ENCODE results near the gene ULK1. TPM values are rescaled to one million over a fixed set of nuclear protein-coding genes. Genes with fewer than 3 reads are reported as not detected.
A peak's percentile ranks its signal among the peaks of the same experiment; 100 is the strongest.

ULK1 gene
- total RNA-seq: 100 to 1,000 TPM in 1 of 4 donors, 10 to 100 TPM in 3; 17.5 to 140 (median 28.0) TPM

DNA sequence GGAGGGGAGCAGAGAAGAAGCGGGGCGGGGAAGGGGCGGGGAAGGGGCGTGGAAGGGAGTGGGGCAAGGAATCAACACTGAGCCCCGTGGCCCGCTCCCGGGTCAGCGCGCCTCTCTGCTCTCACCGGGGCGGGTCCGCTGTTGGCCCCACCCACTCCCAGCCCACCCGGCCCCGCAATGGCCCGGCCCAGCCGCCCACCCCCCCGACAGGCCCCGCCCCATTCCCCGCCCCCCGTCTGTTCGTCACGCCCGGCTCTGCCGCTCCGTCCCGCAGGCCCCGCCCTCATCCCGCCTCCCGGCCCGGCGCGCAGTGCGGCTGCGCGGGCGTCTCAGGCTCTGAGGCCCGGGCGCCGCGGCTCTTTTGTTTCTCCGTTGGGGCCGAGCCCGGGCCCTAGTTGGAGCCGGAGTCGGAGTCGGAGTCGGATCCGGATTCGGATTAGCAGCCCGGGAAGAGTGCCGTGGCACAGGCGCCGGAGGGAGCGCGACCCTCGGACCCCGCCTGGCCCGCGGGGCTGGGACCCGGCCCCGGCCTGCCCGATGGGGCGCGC lies at the start of gene ULK1:
ULK1 (plus strand) TSS at position 310 of the 548 bp plus-strand sequence. CDS start 380 bp downstream, outside the sequence.
- DNase-seq: peak; percentile 95
- Histone ChIP-seq H3K9me3 (no peaks in the 10 kb centered on the region), H3K4me1 (peaks cover 9 to 22% (median 15%) of the 10 kb centered on the region in 4 donors), H3K36me3 (no peaks in the 10 kb centered on the region), H3K4me3 (peak within 1 kb of the TSS; percentile 60 to 90 (median 76)), H3K27ac (peak within 1 kb of the TSS; percentile 93 to 98 (median 94)), H3K27me3 (no peaks in the 10 kb centered on the region)
- in situ Hi-C loops (cut with MboI; ENCODE audit: low pct_ligation_motif_present in 1 of 4, low pct_unique_long_range_greater_than_20kb in 1 of 4, low sequenced_read_pairs in 3 of 4) (no loop called here), intact Hi-C loops (cut with DNase I; ENCODE audit: low total_unique reads) (loop anchor here (2.0 kb wide), 1 partner anchor 34 kb away; the partner anchor contains the start of gene PUS1)
- TF ChIP-seq, protein P1, sequence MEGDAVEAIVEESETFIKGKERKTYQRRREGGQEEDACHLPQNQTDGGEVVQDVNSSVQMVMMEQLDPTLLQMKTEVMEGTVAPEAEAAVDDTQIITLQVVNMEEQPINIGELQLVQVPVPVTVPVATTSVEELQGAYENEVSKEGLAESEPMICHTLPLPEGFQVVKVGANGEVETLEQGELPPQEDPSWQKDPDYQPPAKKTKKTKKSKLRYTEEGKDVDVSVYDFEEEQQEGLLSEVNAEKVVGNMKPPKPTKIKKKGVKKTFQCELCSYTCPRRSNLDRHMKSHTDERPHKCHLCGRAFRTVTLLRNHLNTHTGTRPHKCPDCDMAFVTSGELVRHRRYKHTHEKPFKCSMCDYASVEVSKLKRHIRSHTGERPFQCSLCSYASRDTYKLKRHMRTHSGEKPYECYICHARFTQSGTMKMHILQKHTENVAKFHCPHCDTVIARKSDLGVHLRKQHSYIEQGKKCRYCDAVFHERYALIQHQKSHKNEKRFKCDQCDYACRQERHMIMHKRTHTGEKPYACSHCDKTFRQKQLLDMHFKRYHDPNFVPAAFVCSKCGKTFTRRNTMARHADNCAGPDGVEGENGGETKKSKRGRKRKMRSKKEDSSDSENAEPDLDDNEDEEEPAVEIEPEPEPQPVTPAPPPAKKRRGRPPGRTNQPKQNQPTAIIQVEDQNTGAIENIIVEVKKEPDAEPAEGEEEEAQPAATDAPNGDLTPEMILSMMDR (IDR thresholded peaks at IDR 0.05): no peak
- peak; percentile 86 for TF ChIP-seq POLR2A (IDR thresholded peaks at IDR 0.05)
- TF ChIP-seq EP300 (IDR thresholded peaks at IDR 0.05; ENCODE audit: low read depth): no peak
- TF ChIP-seq POLR2AphosphoS5 (IDR thresholded peaks at IDR 0.05): peak; percentile 90 to 94 (median 90)
- WGBS, 2 donors (ENCODE audit: low coverage in 1 of 2): 0 to 5% methylated on average over 5 to 9 of the region's 64 CpGs

DNA sequence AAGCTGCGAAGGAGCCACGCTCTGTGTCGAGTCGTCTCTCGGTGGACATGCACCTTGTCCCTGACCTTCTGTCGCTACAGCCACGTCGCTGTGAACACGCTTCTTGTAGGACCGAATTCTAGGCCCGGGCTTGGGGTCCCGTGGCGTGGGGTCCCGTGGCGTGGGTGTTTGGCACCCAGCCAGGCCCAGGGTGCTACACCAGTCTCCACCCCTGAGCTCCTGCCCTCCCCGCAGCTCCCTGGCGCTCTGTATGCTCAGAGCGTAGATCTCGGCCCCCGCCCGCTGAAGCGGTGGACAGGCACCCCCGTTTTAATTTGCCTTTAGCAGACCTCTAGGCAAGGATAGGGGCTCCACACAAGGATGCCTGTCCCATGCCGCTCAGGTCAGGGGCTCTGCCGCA lies 49.8 kb upstream of the ULK1 start:
- in situ Hi-C loops (cut with MboI; ENCODE audit: low pct_ligation_motif_present in 1 of 4, low pct_unique_long_range_greater_than_20kb in 1 of 4, low sequenced_read_pairs in 3 of 4): no loop called here
- Histone ChIP-seq H3K9me3 (no peaks in the 10 kb centered on the region), H3K4me3 (no peak overlapping the region), H3K36me3 (no peaks in the 10 kb centered on the region), H3K27me3 (no peaks in the 10 kb centered on the region), H3K4me1 (no peaks in the 10 kb centered on the region), H3K27ac (no peak overlapping the region)
- WGBS, 2 donors (ENCODE audit: low coverage in 1 of 2): 92% methylated on average over 25 of the region's 25 CpGs; no CpG with 5 or more reads in 1 of the 2 donors
- no peak for DNase-seq
- no peak for TF ChIP-seq EP300 (IDR thresholded peaks at IDR 0.05; ENCODE audit: low read depth)
- TF ChIP-seq, protein P1 (IDR thresholded peaks at IDR 0.05): no peak
- intact Hi-C loops (cut with DNase I; ENCODE audit: low total_unique reads): no loop called here

DNA sequence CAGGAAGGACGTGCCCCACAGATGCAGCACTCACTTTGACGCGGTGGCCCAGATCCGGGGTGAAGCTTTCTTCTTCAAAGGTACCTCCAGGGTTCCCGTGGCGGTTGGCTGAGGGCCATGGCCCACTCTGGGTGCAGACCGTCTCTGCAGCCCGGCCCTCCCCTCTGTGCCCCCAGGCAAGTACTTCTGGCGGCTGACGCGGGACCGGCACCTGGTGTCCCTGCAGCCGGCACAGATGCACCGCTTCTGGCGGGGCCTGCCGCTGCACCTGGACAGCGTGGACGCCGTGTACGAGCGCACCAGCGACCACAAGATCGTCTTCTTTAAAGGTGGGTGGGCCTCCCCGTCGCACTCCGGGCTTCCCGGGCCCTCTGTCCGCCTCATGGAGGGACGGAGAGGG lies 49.3 kb upstream of the ULK1 start:
- 92% methylated on average over 27 of the region's 29 CpGs; no CpG with 5 or more reads in 1 of the 2 donors for WGBS, 2 donors (ENCODE audit: low coverage in 1 of 2)
- Histone ChIP-seq H3K36me3 (no peaks in the 10 kb centered on the region), H3K9me3 (no peaks in the 10 kb centered on the region), H3K27ac (no peak overlapping the region), H3K4me3 (no peak overlapping the region), H3K27me3 (no peaks in the 10 kb centered on the region), H3K4me1 (no peaks in the 10 kb centered on the region)
- intact Hi-C loops (cut with DNase I; ENCODE audit: low total_unique reads): no loop called here
- no peak for DNase-seq
- TF ChIP-seq POLR2A (IDR thresholded peaks at IDR 0.05): no peak
- in situ Hi-C loops (cut with MboI; ENCODE audit: low pct_ligation_motif_present in 1 of 4, low pct_unique_long_range_greater_than_20kb in 1 of 4, low sequenced_read_pairs in 3 of 4): no loop called here

DNA sequence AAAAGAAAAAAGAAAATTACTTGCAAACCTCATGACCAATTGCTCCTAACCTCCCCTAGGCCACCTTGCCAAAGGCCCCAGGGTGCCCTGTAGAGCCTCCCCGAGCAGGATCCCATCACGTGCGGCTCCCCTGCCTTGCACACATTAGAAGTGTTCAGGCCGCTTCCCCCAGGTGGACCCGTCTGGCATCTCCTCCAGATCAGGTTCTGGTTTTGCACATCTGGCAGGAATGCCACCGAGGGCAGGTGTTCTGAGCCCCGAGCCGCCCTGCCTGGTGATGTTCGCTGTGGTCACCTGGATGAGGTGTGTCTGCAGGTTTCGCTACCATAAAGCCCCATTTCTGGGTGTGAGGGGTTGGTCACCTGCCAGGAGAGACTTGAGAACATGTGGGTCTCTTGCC lies 47.0 kb upstream of the ULK1 start:
- no peak for TF ChIP-seq POLR2A (IDR thresholded peaks at IDR 0.05)
- TF ChIP-seq POLR2AphosphoS5 (IDR thresholded peaks at IDR 0.05): no peak
- no peak for TF ChIP-seq EP300 (IDR thresholded peaks at IDR 0.05; ENCODE audit: low read depth)
- TF ChIP-seq, protein P1 (IDR thresholded peaks at IDR 0.05): no peak
- H3K9me3 ChIP-seq: no peaks in the 10 kb centered on the region
- no peak overlapping the region for H3K27ac ChIP-seq
- no peaks in the 10 kb centered on the region for H3K36me3 ChIP-seq
- DNase-seq: no peak
- H3K4me1 ChIP-seq: no peaks in the 10 kb centered on the region
- intact Hi-C loops (cut with DNase I; ENCODE audit: low total_unique reads): no loop called here
- 84% methylated on average over 10 of the region's 10 CpGs; no CpG with 5 or more reads in 1 of the 2 donors for WGBS, 2 donors (ENCODE audit: low coverage in 1 of 2)
- no peak overlapping the region for H3K4me3 ChIP-seq
- in situ Hi-C loops (cut with MboI; ENCODE audit: low pct_ligation_motif_present in 1 of 4, low pct_unique_long_range_greater_than_20kb in 1 of 4, low sequenced_read_pairs in 3 of 4): no loop called here
- no peaks in the 10 kb centered on the region for H3K27me3 ChIP-seq

DNA sequence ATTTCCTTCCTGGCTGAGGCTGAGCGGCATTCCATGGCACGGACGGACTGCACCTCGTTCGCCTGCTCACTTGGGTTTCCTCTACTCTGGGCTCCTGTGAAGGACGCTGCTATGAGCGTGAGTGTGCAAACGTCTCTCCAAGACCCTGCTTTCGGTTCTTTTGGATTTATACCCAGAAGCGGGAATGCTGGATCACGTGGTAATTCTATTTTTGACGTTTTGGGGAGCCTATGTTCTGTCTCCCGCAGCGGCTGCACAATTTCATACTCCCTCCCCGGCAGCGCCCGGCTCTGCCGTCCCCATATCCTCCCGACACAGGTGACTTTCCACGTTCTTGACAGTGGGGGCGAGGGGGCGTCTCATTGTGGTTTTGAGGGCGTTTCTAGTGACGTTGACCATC lies 45.7 kb upstream of the ULK1 start:
- Histone ChIP-seq H3K27me3 (no peaks in the 10 kb centered on the region), H3K36me3 (no peaks in the 10 kb centered on the region), H3K27ac (no peak overlapping the region), H3K4me3 (no peak overlapping the region), H3K9me3 (no peaks in the 10 kb centered on the region), H3K4me1 (no peaks in the 10 kb centered on the region)
- intact Hi-C loops (cut with DNase I; ENCODE audit: low total_unique reads): no loop called here
- TF ChIP-seq POLR2AphosphoS5 (IDR thresholded peaks at IDR 0.05) (no peak), EP300 (IDR thresholded peaks at IDR 0.05; ENCODE audit: low read depth) (no peak), POLR2A (IDR thresholded peaks at IDR 0.05) (no peak)
- TF ChIP-seq, protein P1 (IDR thresholded peaks at IDR 0.05): no peak
- no peak for DNase-seq
- WGBS, 2 donors (ENCODE audit: low coverage in 1 of 2): 82 to 84% methylated on average over 18 to 24 of the region's 24 CpGs
- in situ Hi-C loops (cut with MboI; ENCODE audit: low pct_ligation_motif_present in 1 of 4, low pct_unique_long_range_greater_than_20kb in 1 of 4, low sequenced_read_pairs in 3 of 4): no loop called here
